Measurements from ENCODE around the gene ATP8B1. TPM values are rescaled to one million over a fixed set of nuclear protein-coding genes. Genes with fewer than 3 reads are reported as not detected.

ATP8B1 gene
- total RNA-seq, 1 experiment from 2014 or later, result 1.4 TPM

DNA sequence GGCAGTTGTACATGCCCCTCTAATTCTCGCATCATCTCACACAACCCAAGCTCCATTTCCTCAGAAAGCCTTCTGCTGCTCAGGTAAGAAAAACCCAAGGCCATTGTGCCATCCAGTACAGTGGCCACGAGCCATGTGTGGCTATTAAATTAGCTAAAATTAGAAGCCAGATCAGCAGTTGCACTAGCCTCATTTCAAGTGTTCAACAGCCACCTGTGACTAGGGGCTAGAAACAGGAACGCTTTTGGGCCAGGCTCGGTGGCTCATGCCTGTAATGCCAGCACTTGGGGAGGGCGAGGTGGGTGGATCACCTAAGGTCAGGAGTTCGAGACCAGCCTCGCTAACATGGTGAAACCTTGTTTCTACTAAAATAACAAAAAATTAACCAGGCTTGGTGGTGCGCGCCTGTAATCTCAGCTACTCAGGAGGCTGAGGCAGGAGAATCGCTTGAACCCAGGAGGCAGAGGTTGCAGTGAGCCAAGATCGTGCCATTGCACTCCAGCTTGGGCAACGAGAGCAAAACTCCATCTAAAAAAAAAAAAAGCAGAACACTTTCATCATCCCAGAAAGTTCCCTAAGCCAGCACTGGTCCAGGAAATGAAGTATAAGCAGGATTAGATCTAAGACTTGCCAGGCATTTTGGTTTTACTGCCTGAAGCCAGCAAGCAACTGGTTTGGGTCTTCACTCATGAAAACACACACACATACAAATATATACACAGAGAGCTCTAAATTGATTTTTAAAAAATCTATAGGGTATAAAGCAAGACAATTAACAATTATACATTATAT lies 35.7 kb downstream of the ATP8B1 start:
- TF ChIP-seq, protein P1, sequence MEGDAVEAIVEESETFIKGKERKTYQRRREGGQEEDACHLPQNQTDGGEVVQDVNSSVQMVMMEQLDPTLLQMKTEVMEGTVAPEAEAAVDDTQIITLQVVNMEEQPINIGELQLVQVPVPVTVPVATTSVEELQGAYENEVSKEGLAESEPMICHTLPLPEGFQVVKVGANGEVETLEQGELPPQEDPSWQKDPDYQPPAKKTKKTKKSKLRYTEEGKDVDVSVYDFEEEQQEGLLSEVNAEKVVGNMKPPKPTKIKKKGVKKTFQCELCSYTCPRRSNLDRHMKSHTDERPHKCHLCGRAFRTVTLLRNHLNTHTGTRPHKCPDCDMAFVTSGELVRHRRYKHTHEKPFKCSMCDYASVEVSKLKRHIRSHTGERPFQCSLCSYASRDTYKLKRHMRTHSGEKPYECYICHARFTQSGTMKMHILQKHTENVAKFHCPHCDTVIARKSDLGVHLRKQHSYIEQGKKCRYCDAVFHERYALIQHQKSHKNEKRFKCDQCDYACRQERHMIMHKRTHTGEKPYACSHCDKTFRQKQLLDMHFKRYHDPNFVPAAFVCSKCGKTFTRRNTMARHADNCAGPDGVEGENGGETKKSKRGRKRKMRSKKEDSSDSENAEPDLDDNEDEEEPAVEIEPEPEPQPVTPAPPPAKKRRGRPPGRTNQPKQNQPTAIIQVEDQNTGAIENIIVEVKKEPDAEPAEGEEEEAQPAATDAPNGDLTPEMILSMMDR (IDR thresholded peaks at IDR 0.05; ENCODE audit: unreplicated experiment), result no peak
- intact Hi-C loops (cut with micrococcal nuclease), result no loop called here
- H3K4me1 Mint-ChIP-seq (ENCODE audit: insufficient read depth, unreplicated experiment), result peaks cover 7% of the 10 kb centered on the region
- H3K4me3 Mint-ChIP-seq (ENCODE audit: unreplicated experiment), result no peak overlapping the region
- ChIA-PET POLR2A (no interaction called here), CTCF (interaction anchor here (0.6 to 1.2 kb wide), 3 partner anchors 8 to 274 kb away, joined by 3 to 5 read pairs (median 5); no protein-coding TSS in a partner anchor)
- no peaks in the 10 kb centered on the region for H3K36me3 Mint-ChIP-seq (ENCODE audit: insufficient read depth, unreplicated experiment)
- no peaks in the 10 kb centered on the region for H3K9me3 Mint-ChIP-seq (ENCODE audit: unreplicated experiment)
- peak overlapping the region; percentile 50 for H3K27ac Mint-ChIP-seq (ENCODE audit: low read depth, unreplicated experiment)
- H3K27me3 Mint-ChIP-seq (ENCODE audit: insufficient read depth, unreplicated experiment), result no peaks in the 10 kb centered on the region
- no TSS peak for BruUV-seq (replicated peaks)
- no peak for DNase-seq (ENCODE audit: unreplicated experiment)

DNA sequence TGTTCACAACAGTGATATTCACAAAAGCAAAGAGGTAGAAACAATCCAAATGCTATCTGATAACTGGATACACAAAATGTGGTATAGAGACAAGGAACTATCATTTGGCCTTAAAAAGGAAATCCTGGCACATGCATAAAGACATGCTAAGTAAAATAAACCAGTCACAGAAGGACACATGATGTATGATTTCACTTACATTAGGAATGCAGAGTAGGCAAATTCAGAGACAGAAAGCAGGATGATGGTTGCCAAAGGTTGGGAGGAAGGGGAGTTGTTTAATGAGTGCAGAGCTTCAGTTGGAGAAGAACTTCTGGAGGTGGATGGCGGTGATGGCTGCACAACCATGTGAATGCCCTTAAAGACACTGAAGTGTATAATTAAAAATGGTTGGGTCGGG lies 38.1 kb downstream of the ATP8B1 start:
- H3K36me3 Mint-ChIP-seq (ENCODE audit: insufficient read depth, unreplicated experiment), result no peaks in the 10 kb centered on the region
- H3K4me3 Mint-ChIP-seq (ENCODE audit: unreplicated experiment), result no peak overlapping the region
- CTCF ChIA-PET, result interaction anchor here (0.6 kb wide), 1 partner anchor 535 kb away, joined by 3 read pairs; no protein-coding TSS in a partner anchor
- no peaks in the 10 kb centered on the region for H3K27me3 Mint-ChIP-seq (ENCODE audit: insufficient read depth, unreplicated experiment)
- H3K4me1 Mint-ChIP-seq (ENCODE audit: insufficient read depth, unreplicated experiment), result peaks cover under 1% of the 10 kb centered on the region
- H3K9me3 Mint-ChIP-seq (ENCODE audit: unreplicated experiment), result no peaks in the 10 kb centered on the region
- BruUV-seq (replicated peaks), result no TSS peak
- H3K27ac Mint-ChIP-seq (ENCODE audit: low read depth, unreplicated experiment), result no peak overlapping the region
- TF ChIP-seq, protein P1 (IDR thresholded peaks at IDR 0.05; ENCODE audit: unreplicated experiment), result no peak
- intact Hi-C loops (cut with micrococcal nuclease), result no loop called here
- no peak for DNase-seq (ENCODE audit: unreplicated experiment)
- POLR2A ChIA-PET, result no interaction called here

DNA sequence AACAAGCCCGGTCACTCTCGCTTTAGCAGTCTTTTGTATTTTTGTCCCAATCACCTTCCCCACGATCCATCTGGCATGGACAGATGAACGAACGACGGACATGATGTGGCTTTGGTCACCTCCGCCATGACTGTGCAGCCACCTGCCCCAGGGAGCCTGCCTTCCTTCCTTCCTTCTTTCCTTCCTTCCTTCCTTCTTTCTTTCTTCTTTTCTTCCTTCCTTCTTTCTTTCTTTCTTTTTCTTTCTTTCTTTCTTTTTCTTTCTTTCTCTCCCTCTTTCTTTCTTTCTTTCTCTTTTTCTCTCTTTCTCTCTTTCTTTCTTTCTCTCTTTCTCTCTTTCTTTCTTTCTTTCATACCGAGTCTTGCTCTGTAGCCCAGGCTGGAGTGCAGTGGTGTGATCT lies 39.0 kb downstream of the ATP8B1 start:
- DNase-seq (ENCODE audit: unreplicated experiment), result no peak
- BruUV-seq (replicated peaks), result no TSS peak
- peaks cover 3% of the 10 kb centered on the region for H3K4me1 Mint-ChIP-seq (ENCODE audit: insufficient read depth, unreplicated experiment)
- TF ChIP-seq, protein P1 (IDR thresholded peaks at IDR 0.05; ENCODE audit: unreplicated experiment), result no peak
- H3K9me3 Mint-ChIP-seq (ENCODE audit: unreplicated experiment), result no peaks in the 10 kb centered on the region
- CTCF ChIA-PET, result interaction anchor here (0.6 kb wide), 1 partner anchor 1142 kb away, joined by 3 read pairs; no protein-coding TSS in a partner anchor
- no peak overlapping the region for H3K4me3 Mint-ChIP-seq (ENCODE audit: unreplicated experiment)
- no peaks in the 10 kb centered on the region for H3K27me3 Mint-ChIP-seq (ENCODE audit: insufficient read depth, unreplicated experiment)
- intact Hi-C loops (cut with micrococcal nuclease), result no loop called here
- POLR2A ChIA-PET, result interaction anchor here (0.6 to 0.7 kb wide), 2 partner anchors 150 to 216 kb away, joined by 3 to 4 read pairs; no protein-coding TSS in a partner anchor
- no peaks in the 10 kb centered on the region for H3K36me3 Mint-ChIP-seq (ENCODE audit: insufficient read depth, unreplicated experiment)
- no peak overlapping the region for H3K27ac Mint-ChIP-seq (ENCODE audit: low read depth, unreplicated experiment)

DNA sequence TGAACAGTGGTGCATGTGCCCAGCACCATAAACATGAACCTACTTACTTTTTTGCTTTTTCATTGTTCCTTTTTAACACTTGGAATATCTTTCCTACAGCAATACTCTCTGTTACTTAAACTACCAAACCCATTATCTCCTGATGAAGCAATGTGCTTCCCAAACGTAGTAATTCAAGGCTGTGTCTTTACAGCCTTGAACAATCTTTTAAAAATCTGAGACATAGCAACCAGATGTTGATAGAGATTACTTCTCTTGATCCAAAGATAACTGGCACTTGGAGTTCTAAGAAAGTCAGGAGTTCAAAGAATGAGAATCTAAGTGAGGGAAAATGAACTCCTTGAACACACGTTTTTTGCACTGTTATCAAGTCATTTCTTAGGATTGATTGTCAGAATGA lies 40.4 kb downstream of the ATP8B1 start:
- H3K36me3 Mint-ChIP-seq (ENCODE audit: insufficient read depth, unreplicated experiment), result no peaks in the 10 kb centered on the region
- no peak overlapping the region for H3K4me3 Mint-ChIP-seq (ENCODE audit: unreplicated experiment)
- H3K4me1 Mint-ChIP-seq (ENCODE audit: insufficient read depth, unreplicated experiment), result peaks cover 3% of the 10 kb centered on the region
- no peak for DNase-seq (ENCODE audit: unreplicated experiment)
- H3K9me3 Mint-ChIP-seq (ENCODE audit: unreplicated experiment), result no peaks in the 10 kb centered on the region
- ChIA-PET CTCF (no interaction called here), POLR2A (no interaction called here)
- intact Hi-C loops (cut with micrococcal nuclease), result no loop called here
- no peak overlapping the region for H3K27ac Mint-ChIP-seq (ENCODE audit: low read depth, unreplicated experiment)
- H3K27me3 Mint-ChIP-seq (ENCODE audit: insufficient read depth, unreplicated experiment), result no peaks in the 10 kb centered on the region
- TF ChIP-seq, protein P1 (IDR thresholded peaks at IDR 0.05; ENCODE audit: unreplicated experiment), result no peak
- no TSS peak for BruUV-seq (replicated peaks)
